Measurements from ENCODE around the gene BTF3. TPM values are rescaled to one million over a fixed set of nuclear protein-coding genes. Genes with fewer than 3 reads are reported as not detected.

The BTF3 gene
- total and polyA plus RNA-seq, 2 experiments from 2014 or later: 506 to 1,148 TPM

DNA sequence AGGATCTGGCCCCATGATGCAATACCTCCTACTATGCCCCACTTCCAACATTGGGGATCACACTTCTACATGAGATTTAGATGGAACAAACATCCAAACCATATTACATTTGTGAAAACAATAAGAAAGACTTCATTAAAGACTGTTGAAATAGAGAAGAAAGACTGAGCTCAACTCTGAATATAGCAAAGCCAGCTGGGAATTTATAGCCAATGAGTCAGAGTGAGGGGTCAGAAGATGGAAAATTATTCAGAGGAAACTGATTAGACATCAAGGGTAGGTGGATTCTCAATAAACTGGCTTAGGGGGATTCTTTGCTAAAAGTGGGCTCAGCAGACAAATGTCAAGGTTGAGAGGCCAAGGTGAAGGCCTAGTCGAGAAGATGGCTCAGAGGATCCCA lies 25.6 kb downstream of the BTF3 start (continued):
- TF ChIP-seq, protein P1, sequence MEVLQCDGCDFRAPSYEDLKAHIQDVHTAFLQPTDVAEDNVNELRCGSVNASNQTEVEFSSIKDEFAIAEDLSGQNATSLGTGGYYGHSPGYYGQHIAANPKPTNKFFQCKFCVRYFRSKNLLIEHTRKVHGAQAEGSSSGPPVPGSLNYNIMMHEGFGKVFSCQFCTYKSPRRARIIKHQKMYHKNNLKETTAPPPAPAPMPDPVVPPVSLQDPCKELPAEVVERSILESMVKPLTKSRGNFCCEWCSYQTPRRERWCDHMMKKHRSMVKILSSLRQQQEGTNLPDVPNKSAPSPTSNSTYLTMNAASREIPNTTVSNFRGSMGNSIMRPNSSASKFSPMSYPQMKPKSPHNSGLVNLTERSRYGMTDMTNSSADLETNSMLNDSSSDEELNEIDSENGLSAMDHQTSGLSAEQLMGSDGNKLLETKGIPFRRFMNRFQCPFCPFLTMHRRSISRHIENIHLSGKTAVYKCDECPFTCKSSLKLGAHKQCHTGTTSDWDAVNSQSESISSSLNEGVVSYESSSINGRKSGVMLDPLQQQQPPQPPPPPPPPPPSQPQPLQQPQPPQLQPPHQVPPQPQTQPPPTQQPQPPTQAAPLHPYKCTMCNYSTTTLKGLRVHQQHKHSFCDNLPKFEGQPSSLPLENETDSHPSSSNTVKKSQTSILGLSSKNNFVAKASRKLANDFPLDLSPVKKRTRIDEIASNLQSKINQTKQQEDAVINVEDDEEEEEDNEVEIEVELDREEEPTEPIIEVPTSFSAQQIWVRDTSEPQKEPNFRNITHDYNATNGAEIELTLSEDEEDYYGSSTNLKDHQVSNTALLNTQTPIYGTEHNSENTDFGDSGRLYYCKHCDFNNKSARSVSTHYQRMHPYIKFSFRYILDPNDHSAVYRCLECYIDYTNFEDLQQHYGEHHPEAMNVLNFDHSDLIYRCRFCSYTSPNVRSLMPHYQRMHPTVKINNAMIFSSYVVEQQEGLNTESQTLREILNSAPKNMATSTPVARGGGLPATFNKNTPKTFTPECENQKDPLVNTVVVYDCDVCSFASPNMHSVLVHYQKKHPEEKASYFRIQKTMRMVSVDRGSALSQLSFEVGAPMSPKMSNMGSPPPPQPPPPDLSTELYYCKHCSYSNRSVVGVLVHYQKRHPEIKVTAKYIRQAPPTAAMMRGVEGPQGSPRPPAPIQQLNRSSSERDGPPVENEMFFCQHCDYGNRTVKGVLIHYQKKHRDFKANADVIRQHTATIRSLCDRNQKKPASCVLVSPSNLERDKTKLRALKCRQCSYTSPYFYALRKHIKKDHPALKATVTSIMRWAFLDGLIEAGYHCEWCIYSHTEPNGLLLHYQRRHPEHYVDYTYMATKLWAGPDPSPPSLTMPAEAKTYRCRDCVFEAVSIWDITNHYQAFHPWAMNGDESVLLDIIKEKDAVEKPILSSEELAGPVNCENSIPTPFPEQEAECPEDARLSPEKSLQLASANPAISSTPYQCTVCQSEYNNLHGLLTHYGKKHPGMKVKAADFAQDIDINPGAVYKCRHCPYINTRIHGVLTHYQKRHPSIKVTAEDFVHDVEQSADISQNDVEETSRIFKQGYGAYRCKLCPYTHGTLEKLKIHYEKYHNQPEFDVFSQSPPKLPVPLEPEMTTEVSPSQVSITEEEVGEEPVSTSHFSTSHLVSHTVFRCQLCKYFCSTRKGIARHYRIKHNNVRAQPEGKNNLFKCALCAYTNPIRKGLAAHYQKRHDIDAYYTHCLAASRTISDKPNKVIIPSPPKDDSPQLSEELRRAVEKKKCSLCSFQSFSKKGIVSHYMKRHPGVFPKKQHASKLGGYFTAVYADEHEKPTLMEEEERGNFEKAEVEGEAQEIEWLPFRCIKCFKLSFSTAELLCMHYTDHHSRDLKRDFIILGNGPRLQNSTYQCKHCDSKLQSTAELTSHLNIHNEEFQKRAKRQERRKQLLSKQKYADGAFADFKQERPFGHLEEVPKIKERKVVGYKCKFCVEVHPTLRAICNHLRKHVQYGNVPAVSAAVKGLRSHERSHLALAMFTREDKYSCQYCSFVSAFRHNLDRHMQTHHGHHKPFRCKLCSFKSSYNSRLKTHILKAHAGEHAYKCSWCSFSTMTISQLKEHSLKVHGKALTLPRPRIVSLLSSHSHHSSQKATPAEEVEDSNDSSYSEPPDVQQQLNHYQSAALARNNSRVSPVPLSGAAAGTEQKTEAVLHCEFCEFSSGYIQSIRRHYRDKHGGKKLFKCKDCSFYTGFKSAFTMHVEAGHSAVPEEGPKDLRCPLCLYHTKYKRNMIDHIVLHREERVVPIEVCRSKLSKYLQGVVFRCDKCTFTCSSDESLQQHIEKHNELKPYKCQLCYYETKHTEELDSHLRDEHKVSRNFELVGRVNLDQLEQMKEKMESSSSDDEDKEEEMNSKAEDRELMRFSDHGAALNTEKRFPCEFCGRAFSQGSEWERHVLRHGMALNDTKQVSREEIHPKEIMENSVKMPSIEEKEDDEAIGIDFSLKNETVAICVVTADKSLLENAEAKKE (CRISPR knock-in tag; IDR thresholded peaks at IDR 0.05): no peak
- TF ChIP-seq ZNF331 (CRISPR knock-in tag; IDR thresholded peaks at IDR 0.05; ENCODE audit: low read depth): no peak
- no peak for TF ChIP-seq ZNF114 (CRISPR knock-in tag; IDR thresholded peaks at IDR 0.05)
- no peak for TF ChIP-seq JUNB (IDR thresholded peaks at IDR 0.05; ENCODE audit: unreplicated experiment)
- no peak for TF ChIP-seq POLR2AphosphoS5 (IDR thresholded peaks at IDR 0.05; ENCODE audit: low read depth)

DNA sequence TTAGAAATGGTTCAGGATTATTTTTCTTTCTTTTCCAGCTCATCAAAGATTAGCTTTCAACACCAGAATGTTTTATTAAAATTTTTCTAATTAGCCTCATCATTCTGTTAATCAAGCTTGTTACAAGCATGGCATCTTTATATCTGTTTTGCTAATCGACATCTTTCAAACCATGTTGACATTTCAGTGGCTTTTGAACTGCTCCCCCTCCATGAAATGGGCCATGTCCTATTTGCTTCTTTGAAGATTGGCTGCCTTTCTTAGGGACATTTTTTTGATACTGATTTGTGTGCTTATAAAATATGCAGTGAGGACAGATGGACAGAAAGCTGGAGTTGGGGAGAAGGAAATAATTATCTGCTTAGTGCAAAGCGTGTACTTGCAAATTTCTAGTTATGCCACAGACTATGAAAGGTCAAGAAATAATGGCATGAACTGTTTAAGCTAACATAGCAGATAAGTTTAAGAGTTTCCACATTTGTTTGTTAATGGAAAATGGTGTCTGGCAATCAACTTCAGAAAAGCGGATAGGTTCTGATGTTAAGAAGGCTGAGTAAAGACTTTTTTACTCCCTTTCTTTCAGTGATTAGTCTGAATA lies 27.5 kb downstream of the BTF3 start:
- peaks cover 2% of the 10 kb centered on the region for H3K27me3 Mint-ChIP-seq (ENCODE audit: insufficient read depth, low read depth, poor library complexity)
- Histone ChIP-seq H3K4me2 (no peak overlapping the region), H2AFZ (0 out of 2 replicates have a peak overlapping the region, but pooled peaks have one; percentile 3), H3K27me3 (ENCODE audit: insufficient read depth) (no peaks in the 10 kb centered on the region), H3F3A (replicated peaks; ENCODE audit: low read depth) (no peaks in the 10 kb centered on the region), H3K4me3 (no peak overlapping the region), H3K9me2 (ENCODE audit: insufficient read depth) (no peaks in the 10 kb centered on the region), H3K36me3 (ENCODE audit: insufficient read depth) (no peaks in the 10 kb centered on the region), H3K27ac (ENCODE audit: low read depth) (no peak overlapping the region), H3K79me2 (replicated peaks; ENCODE audit: insufficient read depth) (no peaks in the 10 kb centered on the region), H3K4me1 (ENCODE audit: insufficient read depth) (peaks cover 13% of the 10 kb centered on the region), H4K20me1 (replicated peaks; ENCODE audit: insufficient read depth) (no peaks in the 10 kb centered on the region)
- no peak overlapping the region for H3K4me3 Mint-ChIP-seq
- ATAC-seq (no peak), DNase-seq (ENCODE audit: low spot score) (no peak)
- peaks cover 22% of the 10 kb centered on the region for H3K4me1 Mint-ChIP-seq
- H3K36me3 Mint-ChIP-seq (ENCODE audit: low read depth): no peaks in the 10 kb centered on the region
- no peak overlapping the region for H3K27ac Mint-ChIP-seq
- no peaks in the 10 kb centered on the region for H3K9me3 Mint-ChIP-seq
- TF ChIP-seq NANOG (IDR thresholded peaks at IDR 0.05; ENCODE audit: borderline replicate concordance) (no peak), EZH2 (IDR thresholded peaks at IDR 0.05; ENCODE audit: low read depth, unreplicated experiment) (no peak), EZH2phosphoT487 (IDR thresholded peaks at IDR 0.05; ENCODE audit: unreplicated experiment) (no peak)
- TF ChIP-seq, protein P1 (CRISPR knock-in tag; IDR thresholded peaks at IDR 0.05): no peak
